ENCODE results near the gene HNRNPU.

- TF ChIP-seq POLR2A (IDR thresholded peaks at IDR 0.05): no peak
- TF ChIP-seq, protein P1, sequence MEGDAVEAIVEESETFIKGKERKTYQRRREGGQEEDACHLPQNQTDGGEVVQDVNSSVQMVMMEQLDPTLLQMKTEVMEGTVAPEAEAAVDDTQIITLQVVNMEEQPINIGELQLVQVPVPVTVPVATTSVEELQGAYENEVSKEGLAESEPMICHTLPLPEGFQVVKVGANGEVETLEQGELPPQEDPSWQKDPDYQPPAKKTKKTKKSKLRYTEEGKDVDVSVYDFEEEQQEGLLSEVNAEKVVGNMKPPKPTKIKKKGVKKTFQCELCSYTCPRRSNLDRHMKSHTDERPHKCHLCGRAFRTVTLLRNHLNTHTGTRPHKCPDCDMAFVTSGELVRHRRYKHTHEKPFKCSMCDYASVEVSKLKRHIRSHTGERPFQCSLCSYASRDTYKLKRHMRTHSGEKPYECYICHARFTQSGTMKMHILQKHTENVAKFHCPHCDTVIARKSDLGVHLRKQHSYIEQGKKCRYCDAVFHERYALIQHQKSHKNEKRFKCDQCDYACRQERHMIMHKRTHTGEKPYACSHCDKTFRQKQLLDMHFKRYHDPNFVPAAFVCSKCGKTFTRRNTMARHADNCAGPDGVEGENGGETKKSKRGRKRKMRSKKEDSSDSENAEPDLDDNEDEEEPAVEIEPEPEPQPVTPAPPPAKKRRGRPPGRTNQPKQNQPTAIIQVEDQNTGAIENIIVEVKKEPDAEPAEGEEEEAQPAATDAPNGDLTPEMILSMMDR (IDR thresholded peaks at IDR 0.05 in 8 of 11, conservative IDR thresholded peaks at IDR 0.05 in 3 of 11): no peak
These were observed 44.2 kb downstream of the HNRNPU start for GRCh38 chr1:244820131-244820530.

All from spleen (tissue), 7 donors.